Lower leg skin (tissue), 4 donors: ENCODE measurements around the gene UTY. TPM values are rescaled to one million over a fixed set of nuclear protein-coding genes. Genes with fewer than 3 reads are reported as not detected.

Experiments
- DNase-seq, 2 donors: peaks; one replicate each; pipeline ENCODE4 v3.0.0-alpha.2; 2019; ENCODE audit warnings: low spot score in 2 of 2
- H3K4me3 ChIP-seq: fragments of 200-600 bp; sonication (generic); 2 replicates; pipeline ENCODE4 v1.5.1; 2017; ENCODE audit warnings: mild to moderate bottlenecking, low read depth; ENCODE audit not compliant: poor library complexity, severe bottlenecking
- POLR2A ChIP-seq, 2 donors: fragments of 450-650 bp; IDR thresholded peaks; one replicate each; pipeline ENCODE4 v1.6.1; 2016 to 2017; ENCODE audit warnings: antibody characterized with exemption in 2 of 2, mild to moderate bottlenecking in 1 of 2, moderate library complexity in 1 of 2
- WGBS, 2 donors: methylation state at CpG; one replicate each; pipeline ENCODE4 v1.1.5; 2018; 5-methylcytosine and 5-hydroxymethylcytosine counted together
- intact Hi-C: fragments of 100-400 bp; cut with DNase I; formaldehyde crosslinking; loops from one replicate; pipeline ENCODE4 v1.15.0; 2023; ENCODE audit warnings: low total_unique reads
- total RNA-seq, 4 donors: library from RNA; depleted of rRNA; stranded (reverse); fragments of >200 nt; gene quantifications; one replicate each; pipeline ENCODE4 v1.1.0, GENCODE V29; 2016
- TF ChIP-seq, protein P1 (sequence below), 3 donors: fragments of 450-650 bp; IDR thresholded peaks; one replicate each; pipeline ENCODE4 v1.5.1; 2016; ENCODE audit warnings: antibody characterized with exemption in 3 of 3, mild to moderate bottlenecking in 3 of 3, moderate library complexity in 2 of 3

The UTY gene
- total RNA-seq, 4 donors from 2014 or later = 0.21 to 26.3 (median 24.4) TPM; not detected in 1

GRCh38 chrY:13398876-13399275, 81.0 kb downstream of the UTY start:
- H3K4me3 ChIP-seq = no peak overlapping the region
- TF ChIP-seq POLR2A (IDR thresholded peaks at IDR 0.05) = no peak
- TF ChIP-seq, protein P1, sequence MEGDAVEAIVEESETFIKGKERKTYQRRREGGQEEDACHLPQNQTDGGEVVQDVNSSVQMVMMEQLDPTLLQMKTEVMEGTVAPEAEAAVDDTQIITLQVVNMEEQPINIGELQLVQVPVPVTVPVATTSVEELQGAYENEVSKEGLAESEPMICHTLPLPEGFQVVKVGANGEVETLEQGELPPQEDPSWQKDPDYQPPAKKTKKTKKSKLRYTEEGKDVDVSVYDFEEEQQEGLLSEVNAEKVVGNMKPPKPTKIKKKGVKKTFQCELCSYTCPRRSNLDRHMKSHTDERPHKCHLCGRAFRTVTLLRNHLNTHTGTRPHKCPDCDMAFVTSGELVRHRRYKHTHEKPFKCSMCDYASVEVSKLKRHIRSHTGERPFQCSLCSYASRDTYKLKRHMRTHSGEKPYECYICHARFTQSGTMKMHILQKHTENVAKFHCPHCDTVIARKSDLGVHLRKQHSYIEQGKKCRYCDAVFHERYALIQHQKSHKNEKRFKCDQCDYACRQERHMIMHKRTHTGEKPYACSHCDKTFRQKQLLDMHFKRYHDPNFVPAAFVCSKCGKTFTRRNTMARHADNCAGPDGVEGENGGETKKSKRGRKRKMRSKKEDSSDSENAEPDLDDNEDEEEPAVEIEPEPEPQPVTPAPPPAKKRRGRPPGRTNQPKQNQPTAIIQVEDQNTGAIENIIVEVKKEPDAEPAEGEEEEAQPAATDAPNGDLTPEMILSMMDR (IDR thresholded peaks at IDR 0.05) = no peak
- no peak for DNase-seq
- 90% methylated on average over 2 of the region's 2 CpGs; no CpG with 5 or more reads in 1 of the 2 donors for WGBS, 2 donors
- intact Hi-C loops = no loop called here

DNA sequence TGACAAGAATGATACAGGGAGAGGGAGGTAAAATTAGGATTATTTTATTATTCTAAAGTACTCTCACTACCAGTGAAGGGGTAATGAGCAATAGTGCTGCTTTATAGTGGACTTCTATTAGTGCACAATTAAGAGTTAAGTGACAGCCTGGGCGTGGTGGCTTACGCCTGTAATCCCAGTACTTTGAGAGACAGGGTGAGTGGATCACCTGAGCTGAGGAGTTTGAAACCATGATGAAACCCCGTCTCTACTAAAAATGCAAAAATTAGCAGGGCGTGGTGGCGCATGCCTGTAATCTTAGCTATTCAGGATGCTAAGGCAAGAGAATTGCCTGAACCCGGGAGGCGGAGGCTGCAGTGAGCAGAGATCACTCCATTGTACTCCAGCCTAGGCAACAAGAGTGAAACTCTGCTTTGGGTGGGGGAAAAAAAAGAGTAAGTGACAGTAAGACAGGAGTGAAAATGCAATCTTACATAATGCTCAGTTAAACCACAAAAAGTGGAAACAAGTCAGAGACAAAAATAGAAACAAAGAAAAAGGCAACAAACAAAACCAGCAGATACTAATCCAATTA, 98.6 kb downstream of the UTY start:
- intact Hi-C loops = no loop called here
- no peak overlapping the region for H3K4me3 ChIP-seq
- DNase-seq = no peak
- no peak for TF ChIP-seq POLR2A (IDR thresholded peaks at IDR 0.05)
- TF ChIP-seq, protein P1 (IDR thresholded peaks at IDR 0.05) = no peak
- WGBS, 2 donors = 85% methylated on average over 7 of the region's 7 CpGs; no CpG with 5 or more reads in 1 of the 2 donors

DNA sequence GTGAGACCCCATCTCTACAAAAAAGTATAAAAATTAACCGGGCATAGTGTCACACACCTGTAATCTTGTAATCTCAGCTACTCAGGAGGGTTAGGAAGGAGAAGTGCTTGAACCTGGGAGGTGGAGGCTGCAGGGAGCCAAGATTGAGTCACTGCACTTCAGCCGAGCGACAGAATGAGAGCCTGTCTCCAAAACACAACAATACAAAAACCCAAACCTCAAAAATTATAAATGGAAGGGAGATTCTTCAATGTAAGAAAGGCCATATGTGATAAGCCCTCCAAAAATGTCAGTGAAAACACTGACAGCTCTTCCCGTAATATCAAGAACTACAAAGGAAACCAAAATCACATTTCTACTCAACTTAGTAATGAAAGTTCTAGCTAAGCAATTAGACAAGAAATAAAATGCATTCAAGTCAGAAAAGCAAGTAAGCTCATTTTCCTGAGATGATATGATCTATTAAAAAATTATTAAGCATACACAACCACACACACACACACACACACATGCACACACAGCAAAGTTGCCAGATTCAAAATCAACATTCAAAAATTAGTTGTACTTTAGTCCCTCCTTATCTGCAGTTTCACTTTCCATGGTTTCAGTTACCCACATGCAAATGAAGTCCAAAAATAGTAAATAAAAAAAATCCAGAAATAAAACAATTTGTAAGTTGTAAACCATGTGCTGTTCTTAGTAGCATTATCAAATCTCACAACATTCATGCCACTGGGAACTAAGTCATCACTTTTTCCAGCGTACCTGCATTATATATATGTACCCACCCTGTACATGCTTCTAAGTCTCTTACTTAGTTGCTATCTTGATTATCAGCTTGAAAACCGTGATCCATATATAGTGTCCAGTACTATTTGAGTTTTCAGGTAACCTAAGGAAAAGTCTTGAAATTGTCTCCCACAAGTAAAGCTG, 108.7 kb downstream of the UTY start:
- TF ChIP-seq, protein P1 (IDR thresholded peaks at IDR 0.05) = no peak
- no peak for TF ChIP-seq POLR2A (IDR thresholded peaks at IDR 0.05)
- 84% methylated on average over 6 of the region's 6 CpGs; no CpG with 5 or more reads in 1 of the 2 donors for WGBS, 2 donors
- intact Hi-C loops = no loop called here
- DNase-seq = no peak
- H3K4me3 ChIP-seq = no peak overlapping the region

- intact Hi-C loops = no loop called here
- DNase-seq = no peak
- TF ChIP-seq, protein P1 (IDR thresholded peaks at IDR 0.05) = no peak
- TF ChIP-seq POLR2A (IDR thresholded peaks at IDR 0.05) = no peak
- no peak overlapping the region for H3K4me3 ChIP-seq
These were observed 109.6 kb downstream of the UTY start for GRCh38 chrY:13370245-13370644.

GRCh38 chrY:13368513-13368845, 111.4 kb downstream of the UTY start:
- DNase-seq = no peak
- no peak overlapping the region for H3K4me3 ChIP-seq
- WGBS, 2 donors = 100% methylated on average over 4 of the region's 4 CpGs; no CpG with 5 or more reads in 1 of the 2 donors
- TF ChIP-seq POLR2A (IDR thresholded peaks at IDR 0.05) = no peak
- TF ChIP-seq, protein P1 (IDR thresholded peaks at IDR 0.05) = no peak
- intact Hi-C loops = no loop called here
